Naive thymus-derived CD4-positive, alpha-beta T cell (primary cell): ENCODE results near the gene P2RY12. TPM values are rescaled to one million over a fixed set of nuclear protein-coding genes. Genes with fewer than 3 reads are reported as not detected.

ENCODE experiments used
- ATAC-seq: fragments of 150-1000 bp; cut with Tn5 transposase; 2 replicates; pipeline ENCODE4 v1.10.0; 2021; ENCODE audit warnings: mild to moderate bottlenecking, moderate library complexity
- CTCF ChIA-PET: fragments of 350-600 bp; sonication (Branson Sonifier 250); formaldehyde crosslinking; loops from one replicate; lab custom pipeline; 2021; ENCODE audit warnings: antibody characterized with exemption; lab: Charles Lee
- POLR2A ChIA-PET: fragments of 350-600 bp; sonication (Branson Sonifier 250); formaldehyde crosslinking; loops from one replicate; lab custom pipeline; 2021; ENCODE audit warnings: antibody characterized with exemption, inconsistent platforms; lab: Charles Lee
- DNase-seq, 9 donors: peaks; one replicate each; pipeline versions ENCODE4 v3.0.0 to v3.0.0-alpha.2; 2020 to 2022; ENCODE audit warnings: mixed read lengths in 1 of 9
- H3K27ac ChIP-seq: one replicate; pipeline ENCODE4 v1.7.0; 2013; ENCODE audit warnings: mild to moderate bottlenecking, low read depth, low read length, moderate library complexity
- H3K27me3 ChIP-seq, 2 donors: one replicate each; pipeline ENCODE4 v1.7.0; 2013; ENCODE audit warnings: low read length in 2 of 2, mild to moderate bottlenecking in 2 of 2, moderate library complexity in 2 of 2; ENCODE audit not compliant: control insufficient read depth in 2 of 2, insufficient read depth in 2 of 2
- H3K36me3 ChIP-seq, 3 experiments: 1 replicate in 2 of 3; 2 replicates in 1 of 3; pipeline ENCODE4 v1.7.0; 2013; ENCODE audit warnings: low read length in 3 of 3, mild to moderate bottlenecking in 3 of 3, moderate library complexity in 1 of 3; ENCODE audit not compliant: insufficient read depth in 3 of 3, control insufficient read depth in 2 of 3
- H3K4me1 ChIP-seq, 2 donors: one replicate each; pipeline ENCODE4 v1.7.0; 2013; ENCODE audit warnings: low read length in 2 of 2, mild to moderate bottlenecking in 2 of 2, moderate library complexity in 1 of 2; ENCODE audit not compliant: control insufficient read depth in 2 of 2, insufficient read depth in 2 of 2
- H3K4me3 ChIP-seq: 2 replicates; pipeline ENCODE4 v1.7.0; 2013; ENCODE audit warnings: mild to moderate bottlenecking, low read length
- H3K9me3 ChIP-seq, 3 experiments: 1 replicate in 2 of 3; 2 replicates in 1 of 3; pipeline ENCODE4 v1.7.0; 2013; ENCODE audit warnings: low read length in 3 of 3; ENCODE audit not compliant: control insufficient read depth in 2 of 3
- H3K27ac Mint-ChIP-seq, 9 donors: one replicate each; pipeline ENCODE4 v1.8.0; 2020 to 2022; ENCODE audit warnings: mixed read lengths in 9 of 9, mild to moderate bottlenecking in 8 of 9, moderate library complexity in 5 of 9, inconsistent platforms in 2 of 9
- H3K27me3 Mint-ChIP-seq, 5 donors: one replicate each; pipeline ENCODE4 v1.8.0; 2021 to 2022; ENCODE audit warnings: mixed read lengths in 5 of 5, mild to moderate bottlenecking in 1 of 5
- H3K36me3 Mint-ChIP-seq, 5 donors: one replicate each; pipeline ENCODE4 v1.8.0; 2020 to 2022; ENCODE audit warnings: mixed read lengths in 5 of 5, mild to moderate bottlenecking in 3 of 5, inconsistent platforms in 1 of 5
- H3K4me1 Mint-ChIP-seq, 7 donors: one replicate each; pipeline ENCODE4 v1.8.0; 2020 to 2022; ENCODE audit warnings: mixed read lengths in 7 of 7, mild to moderate bottlenecking in 3 of 7, inconsistent platforms in 1 of 7
- H3K4me3 Mint-ChIP-seq, 10 donors: one replicate each; pipeline ENCODE4 v1.8.0; 2020 to 2022; ENCODE audit warnings: mild to moderate bottlenecking in 10 of 10, mixed read lengths in 10 of 10, moderate library complexity in 6 of 10, inconsistent platforms in 2 of 10
- H3K9me3 Mint-ChIP-seq, 11 donors: one replicate each; pipeline ENCODE4 v1.8.0; 2020 to 2022; ENCODE audit warnings: mixed read lengths in 11 of 11, mild to moderate bottlenecking in 4 of 11, inconsistent platforms in 1 of 11, moderate library complexity in 1 of 11
- intact Hi-C, 2 donors: fragments of 100-400 bp; cut with micrococcal nuclease; formaldehyde crosslinking; loops; one replicate each; pipeline ENCODE4 v1.15.1; 2023
- polyA plus RNA-seq, 2 donors: library from polyadenylated mRNA; unstranded; fragments of 300-500 nt; fragmentation: Illumina TruSeq; gene quantifications; one replicate each; pipeline ENCODE4 v1.2.3, GENCODE V29; 2021
- total RNA-seq, 6 experiments: library from RNA in 5 of 6; stranded (reverse) in 5 of 6; gene quantifications; 1 replicate in 5 of 6; 2 replicates in 1 of 6; pipeline ENCODE4 v1.2.3 and lab custom pipeline; 2021 to 2026

P2RY12 gene
- total and polyA plus RNA-seq, 7 experiments from 2014 or later, result 0.39 TPM; not detected in 6

GRCh38 chr3:151289445-151289844, 95.1 kb downstream of the P2RY12 start:
- no peak overlapping the region for H3K4me3 Mint-ChIP-seq
- DNase-seq (no peak), ATAC-seq (no peak)
- H3K27ac ChIP-seq, result no peak overlapping the region
- POLR2A ChIA-PET, result no interaction called here
- H3K4me1 ChIP-seq, result no peaks in the 10 kb centered on the region
- H3K27me3 Mint-ChIP-seq, result peaks cover 0 to 13% (median 0%) of the 10 kb centered on the region in 5 donors
- peaks cover 0 to 9% (median 0%) of the 10 kb centered on the region in 7 donors for H3K4me1 Mint-ChIP-seq
- no peaks in the 10 kb centered on the region for H3K9me3 ChIP-seq
- H3K9me3 Mint-ChIP-seq, result no peaks in the 10 kb centered on the region
- H3K27ac Mint-ChIP-seq, result no peak overlapping the region
- no peaks in the 10 kb centered on the region for H3K27me3 ChIP-seq
- no peaks in the 10 kb centered on the region for H3K36me3 ChIP-seq
- no peak overlapping the region for H3K4me3 ChIP-seq
- H3K36me3 Mint-ChIP-seq, result no peaks in the 10 kb centered on the region
- CTCF ChIA-PET, result interaction anchor here (0.9 to 1.5 kb wide), 2 partner anchors 9 to 121 kb away, joined by 3 to 7 read pairs; no protein-coding TSS in a partner anchor
- intact Hi-C loops, result no loop called here

Other genes starting within 250 kb of the P2RY12 start
- 100 to 1,000 TPM in 1 of 5 experiments, 10 to 100 TPM in 4; 16.0 to 251 (median 63.4) TPM for gene GPR171, start 181.5 kb downstream of the P2RY12 start, total RNA-seq
- gene GPR171, start 181.5 kb downstream of the P2RY12 start, polyA plus RNA-seq, result 100 to 1,000 TPM in 1 of 2 donors, 10 to 100 TPM in 1; 65.5 to 162 TPM
- gene P2RY14, start 106.2 kb downstream of the P2RY12 start, total RNA-seq, result 1 to 10 TPM in 2 of 5 experiments, under 1 TPM in 2, not detected in 1; 0.19 to 5.7 (median 1.1) TPM
- gene P2RY14, start 106.2 kb downstream of the P2RY12 start, polyA plus RNA-seq, result under 1 TPM in 1 of 2 donors, not detected in 1; 0.11 TPM
- not detected for gene GPR87, start 67.9 kb downstream of the P2RY12 start, total RNA-seq
- gene GPR87, start 67.9 kb downstream of the P2RY12 start, polyA plus RNA-seq, result not detected
- gene P2RY13, start 55.2 kb downstream of the P2RY12 start, total RNA-seq, result 10 to 100 TPM in 1 of 5 experiments, under 1 TPM in 1, not detected in 3; 0.13 to 11.4 TPM
- not detected for gene P2RY13, start 55.2 kb downstream of the P2RY12 start, polyA plus RNA-seq
- gene IGSF10, start 76.3 kb upstream of the P2RY12 start, total RNA-seq, result 1 to 10 TPM in 1 of 5 experiments, not detected in 4; 2.8 TPM
- gene IGSF10, start 76.3 kb upstream of the P2RY12 start, polyA plus RNA-seq, result not detected